IMR-90 (cell line): ENCODE measurements around the gene KRTAP10-6. TPM values are rescaled to one million over a fixed set of nuclear protein-coding genes. Genes with fewer than 3 reads are reported as not detected.

ENCODE experiments used
- ATAC-seq: fragments of 200-7000 bp; cut with Tn5 transposase; 2 replicates; pipeline ENCODE4 v1.9.1; 2020; ENCODE audit warnings: low read depth, mild to moderate bottlenecking, moderate library complexity
- BruUV-seq: library from RNA; stranded (reverse); fragments of 400-500 nt; replicated peaks from 2 replicates; lab custom pipeline; 2021; lab: Mats Ljungman, UMichigan
- CTCF ChIA-PET: fragments of 300-600 bp; formaldehyde crosslinking; extraction: SDS; loops from one replicate; lab custom pipeline; 2021; ENCODE audit warnings: antibody characterized with exemption; lab: Yijun Ruan, JAX
- POLR2A ChIA-PET: fragments of 300-600 bp; sonication (Branson Sonifier 250); formaldehyde crosslinking; loops from one replicate; lab custom pipeline; 2022; ENCODE audit warnings: antibody characterized with exemption; ENCODE audit not compliant: unreplicated experiment; lab: Charles Lee
- DNase-seq: peaks from one replicate; pipeline ENCODE4 v3.0.0; 2013
- H2AFZ ChIP-seq: replicated peaks from 2 replicates; pipeline ENCODE3; 2013; ENCODE audit warnings: low read length, mild to moderate bottlenecking; ENCODE audit not compliant: poor library complexity
- H2AK5ac ChIP-seq: 2 replicates; pipeline ENCODE4 v1.6.1; 2013; ENCODE audit warnings: low read depth, low read length, inconsistent platforms
- H2AK9ac ChIP-seq: replicated peaks from 2 replicates; pipeline ENCODE3; 2013; ENCODE audit warnings: mild to moderate bottlenecking, low read depth, low read length, moderate library complexity; ENCODE audit not compliant: poor library complexity
- H2BK120ac ChIP-seq: 2 replicates; pipeline ENCODE4 v1.6.1; 2013; ENCODE audit warnings: low read depth, low read length, inconsistent platforms
- H2BK15ac ChIP-seq: 3 replicates; pipeline ENCODE4 v1.6.1; 2013; ENCODE audit warnings: low read depth, low read length, inconsistent platforms
- H2BK20ac ChIP-seq: 2 replicates; pipeline ENCODE4 v1.6.1; 2013; ENCODE audit warnings: low read depth, mild to moderate bottlenecking, inconsistent platforms, low read length, moderate library complexity
- H2BK5ac ChIP-seq: 2 replicates; pipeline ENCODE4 v1.6.1; 2013; ENCODE audit warnings: mild to moderate bottlenecking, low read depth, low read length, inconsistent platforms; ENCODE audit not compliant: poor library complexity, severe bottlenecking
- H3K14ac ChIP-seq: replicated peaks from 2 replicates; pipeline ENCODE4 v1.6.1; 2013; ENCODE audit warnings: low read depth, low read length, inconsistent platforms
- H3K18ac ChIP-seq: 2 replicates; pipeline ENCODE4 v1.6.1; 2013; ENCODE audit warnings: low read depth, low read length, control low read depth
- H3K23ac ChIP-seq: 2 replicates; pipeline ENCODE4 v1.6.1; 2013; ENCODE audit warnings: low read depth, low read length, inconsistent platforms
- H3K27ac ChIP-seq: 2 replicates; pipeline ENCODE4 v1.5.1; 2013; ENCODE audit warnings: mild to moderate bottlenecking, control low read depth, low read length; ENCODE audit not compliant: insufficient read depth
- H3K27me3 ChIP-seq: 2 replicates; pipeline ENCODE4 v1.6.1; 2013; ENCODE audit warnings: low read length; ENCODE audit not compliant: control insufficient read depth, insufficient read depth
- H3K36me3 ChIP-seq: 2 replicates; pipeline ENCODE4 v1.6.1; 2013; ENCODE audit warnings: low read length, mixed read lengths; ENCODE audit not compliant: control insufficient read depth, insufficient read depth
- H3K4ac ChIP-seq: 2 replicates; pipeline ENCODE4 v1.6.1; 2013; ENCODE audit warnings: low read depth, low read length, inconsistent platforms
- H3K4me1 ChIP-seq: 2 replicates; pipeline ENCODE4 v1.6.1; 2013; ENCODE audit warnings: low read length, mixed read lengths; ENCODE audit not compliant: control insufficient read depth, insufficient read depth
- H3K4me2 ChIP-seq: 2 replicates; pipeline ENCODE4 v1.6.1; 2013; ENCODE audit warnings: low read depth, mild to moderate bottlenecking, control low read depth, low read length, moderate library complexity
- H3K4me3 ChIP-seq: 2 replicates; pipeline ENCODE4 v1.5.1; 2013; ENCODE audit warnings: low read depth, mild to moderate bottlenecking, control low read depth, low read length, moderate library complexity; ENCODE audit not compliant: insufficient read depth
- H3K56ac ChIP-seq: 2 replicates; pipeline ENCODE4 v1.6.1; 2013; ENCODE audit warnings: low read length, inconsistent platforms; ENCODE audit not compliant: insufficient read depth; ENCODE audit errors: extremely low read depth
- H3K79me1 ChIP-seq, 2 experiments: 2 replicates each; pipeline ENCODE4 v1.6.1; 2013; ENCODE audit warnings: low read length in 2 of 2, inconsistent platforms in 1 of 2, low read depth in 1 of 2
- H3K9ac ChIP-seq: 2 replicates; pipeline ENCODE4 v1.6.1; 2013; ENCODE audit warnings: low read depth, low read length, control low read depth
- H3K9me1 ChIP-seq: 2 replicates; pipeline ENCODE4 v1.6.1; 2013; ENCODE audit warnings: low read length, inconsistent platforms; ENCODE audit not compliant: insufficient read depth
- H3K9me3 ChIP-seq: 2 replicates; pipeline ENCODE4 v1.6.1; 2013; ENCODE audit warnings: low read length; ENCODE audit not compliant: control insufficient read depth, insufficient read depth
- H4K20me1 ChIP-seq: 2 replicates; pipeline ENCODE4 v1.6.1; 2013; ENCODE audit warnings: low read length, inconsistent platforms; ENCODE audit not compliant: insufficient read depth
- H4K5ac ChIP-seq: 2 replicates; pipeline ENCODE4 v1.6.1; 2013; ENCODE audit warnings: mild to moderate bottlenecking, low read depth, low read length, control low read depth
- H4K8ac ChIP-seq, 2 experiments: 2 replicates each; pipeline ENCODE4 v1.6.1; 2013; ENCODE audit warnings: low read depth in 2 of 2, low read length in 2 of 2, control low read depth in 1 of 2, inconsistent platforms in 1 of 2
- H4K91ac ChIP-seq: 2 replicates; pipeline ENCODE4 v1.6.1; 2013; ENCODE audit warnings: low read depth, low read length, inconsistent platforms; ENCODE audit not compliant: insufficient read depth
- BHLHE40 ChIP-seq: fragments of 150-350 bp; IDR thresholded peaks from 2 replicates; pipeline ENCODE4 v1.6.1; 2016; ENCODE audit warnings: mild to moderate bottlenecking, low read depth, low read length
- CEBPB ChIP-seq: IDR thresholded peaks from 2 replicates; pipeline ENCODE4 v1.6.1; 2012; ENCODE audit warnings: low read depth, low read length, improper control_type of control experiment
- CHD1 ChIP-seq: IDR thresholded peaks from 2 replicates; pipeline ENCODE4 v1.6.1; 2012; ENCODE audit warnings: low read depth, low read length, improper control_type of control experiment
- FOS ChIP-seq: fragments of 150-350 bp; IDR thresholded peaks from 2 replicates; pipeline ENCODE4 v1.6.1; 2016; ENCODE audit warnings: low read depth, low read length
- MAFK ChIP-seq: IDR thresholded peaks from 2 replicates; pipeline ENCODE4 v1.6.1; 2012; ENCODE audit warnings: low read depth, low read length, improper control_type of control experiment
- MAZ ChIP-seq: IDR thresholded peaks from 2 replicates; pipeline ENCODE4 v1.6.1; 2012; ENCODE audit warnings: low read depth, mild to moderate bottlenecking, low read length, improper control_type of control experiment, moderate library complexity, borderline replicate concordance
- POLR2A ChIP-seq: IDR thresholded peaks from 2 replicates; pipeline ENCODE4 v1.6.1; 2012; ENCODE audit warnings: mild to moderate bottlenecking, low read depth, low read length
- RAD21 ChIP-seq: IDR thresholded peaks from 2 replicates; pipeline ENCODE4 v1.6.1; 2012; ENCODE audit warnings: low read length, improper control_type of control experiment
- SMC3 ChIP-seq: fragments of 150-350 bp; IDR thresholded peaks from 2 replicates; pipeline ENCODE4 v1.6.1; 2016; ENCODE audit warnings: low read depth, mild to moderate bottlenecking, antibody characterized with exemption, low read length, moderate library complexity
- WGBS, 2 experiments: methylation state at CpG; one replicate each; pipeline versions ENCODE4 v1.1.5 to v1.1.7; 2013; ENCODE audit warnings: missing lambda C conversion rate in 2 of 2; ENCODE audit not compliant: insufficient read length in 1 of 2; ENCODE audit errors: extremely low coverage in 2 of 2; 5-methylcytosine and 5-hydroxymethylcytosine counted together
- dilution Hi-C: fragments of 300-500 bp; cut with HindIII; formaldehyde crosslinking; loops from one replicate; pipeline ENCODE4 v1.14.3; 2018; ENCODE audit warnings: low sequenced_read_pairs; ENCODE audit not compliant: unreplicated experiment
- in situ Hi-C: fragments of 300-500 bp; cut with MboI; formaldehyde crosslinking; loops from 3 replicates; pipeline ENCODE4 v1.14.3; 2019; ENCODE audit warnings: low sequenced_read_pairs, inconsistent platforms, mixed read lengths
- intact Hi-C: fragments of 100-400 bp; cut with micrococcal nuclease; formaldehyde crosslinking; loops from 2 replicates; pipeline ENCODE4 v1.10.0; 2022
- polyA plus RNA-seq, 3 experiments: library from polyadenylated mRNA; depleted of rRNA; stranded (reverse); fragments of >200 nt; gene quantifications; 2 replicates each; pipeline ENCODE4 v1.2.3, GENCODE V29; 2012; ENCODE audit warnings: low replicate concordance in 1 of 3
- total RNA-seq: library from RNA; depleted of rRNA; stranded (reverse); fragments of >200 nt; gene quantifications from 2 replicates; pipeline ENCODE4 v1.2.3, GENCODE V29; 2012
- TF ChIP-seq, protein P1 (sequence below): fragments of 150-350 bp; IDR thresholded peaks from 2 replicates; pipeline ENCODE4 v1.6.1; 2017; ENCODE audit warnings: mild to moderate bottlenecking, antibody characterized with exemption, low read length, low read depth
- TF ChIP-seq, protein P2 (sequence below): conservative IDR thresholded peaks from 2 replicates; pipeline ENCODE4 v1.5.1; 2012; ENCODE audit warnings: mild to moderate bottlenecking, low read depth, low read length, improper control_type of control experiment

Gene KRTAP10-6
- total and polyA plus RNA-seq, 2 of the 4 experiments (the other 2 are of a cell fraction), result not detected

DNA sequence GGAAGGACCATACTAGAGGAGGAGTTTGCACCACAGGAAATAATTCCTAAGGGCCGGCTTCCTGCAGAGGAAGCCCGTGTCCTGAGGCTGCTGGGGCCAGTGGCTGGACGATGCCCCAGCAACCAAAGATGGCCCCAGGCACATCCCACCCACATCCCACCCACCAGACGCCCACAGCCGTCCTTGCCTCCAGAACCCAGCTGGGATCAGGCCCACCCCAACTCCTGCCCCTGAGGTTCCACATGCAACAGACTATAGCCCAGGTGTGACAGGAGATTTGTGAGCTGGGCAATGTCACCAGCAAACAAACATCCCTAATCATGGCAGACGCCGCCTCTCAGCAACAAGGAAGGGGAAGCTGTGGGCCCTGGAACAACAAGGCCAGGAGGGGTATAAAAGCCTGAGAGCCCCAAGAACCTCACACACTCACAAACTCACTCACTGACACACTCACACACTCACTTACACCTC, 34.4 kb upstream of the KRTAP10-6 start, which contains the start of gene KRTAP10-9:
KRTAP10-9 (plus strand) TSS at position 421 of the 471 bp plus-strand sequence. CDS start 79 bp downstream, outside the sequence.
- Histone ChIP-seq H3K56ac (no peak within 1 kb of the TSS), H2BK120ac (no peak within 1 kb of the TSS), H3K23ac (no peak within 1 kb of the TSS), H4K20me1 (no peaks in the 10 kb centered on the region), H3K27ac (no peak within 1 kb of the TSS), H3K9me1 (no peaks in the 10 kb centered on the region), H3K4me1 (no peaks in the 10 kb centered on the region), H4K91ac (no peak within 1 kb of the TSS), H3K4ac (no peak within 1 kb of the TSS), H2AFZ (no peak within 1 kb of the TSS), H2BK5ac (no peak within 1 kb of the TSS), H4K5ac (no peak within 1 kb of the TSS), H2AK5ac (no peak within 1 kb of the TSS), H3K4me2 (no peak within 1 kb of the TSS), H4K8ac (no peak within 1 kb of the TSS), H3K79me1 (no peaks in the 10 kb centered on the region), H3K4me3 (no peak within 1 kb of the TSS), H3K36me3 (no peaks in the 10 kb centered on the region), H2BK20ac (no peak within 1 kb of the TSS), H3K27me3 (peaks cover 2% of the 10 kb centered on the region; the same call in 1 of the 2 replicates), H3K9me3 (0 out of 2 replicates have a peak, but pooled peaks cover 2% of the 10 kb centered on the region), H2BK15ac (no peak within 1 kb of the TSS), H3K9ac (no peak within 1 kb of the TSS), H3K18ac (no peak within 1 kb of the TSS), H2AK9ac (no peak within 1 kb of the TSS), H3K14ac (no peak within 1 kb of the TSS)
- in situ Hi-C loops (no loop called here), intact Hi-C loops (no loop called here), dilution Hi-C loops (no loop called here)
- no TSS peak for BruUV-seq
- TF ChIP-seq CEBPB (no peak), FOS (no peak), MAFK (no peak), POLR2A (no peak), MAZ (no peak), RAD21 (no peak), BHLHE40 (no peak), CHD1 (no peak), SMC3 (no peak)
- TF ChIP-seq, protein P1, sequence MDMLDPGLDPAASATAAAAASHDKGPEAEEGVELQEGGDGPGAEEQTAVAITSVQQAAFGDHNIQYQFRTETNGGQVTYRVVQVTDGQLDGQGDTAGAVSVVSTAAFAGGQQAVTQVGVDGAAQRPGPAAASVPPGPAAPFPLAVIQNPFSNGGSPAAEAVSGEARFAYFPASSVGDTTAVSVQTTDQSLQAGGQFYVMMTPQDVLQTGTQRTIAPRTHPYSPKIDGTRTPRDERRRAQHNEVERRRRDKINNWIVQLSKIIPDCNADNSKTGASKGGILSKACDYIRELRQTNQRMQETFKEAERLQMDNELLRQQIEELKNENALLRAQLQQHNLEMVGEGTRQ, result no peak
- TF ChIP-seq, protein P2, sequence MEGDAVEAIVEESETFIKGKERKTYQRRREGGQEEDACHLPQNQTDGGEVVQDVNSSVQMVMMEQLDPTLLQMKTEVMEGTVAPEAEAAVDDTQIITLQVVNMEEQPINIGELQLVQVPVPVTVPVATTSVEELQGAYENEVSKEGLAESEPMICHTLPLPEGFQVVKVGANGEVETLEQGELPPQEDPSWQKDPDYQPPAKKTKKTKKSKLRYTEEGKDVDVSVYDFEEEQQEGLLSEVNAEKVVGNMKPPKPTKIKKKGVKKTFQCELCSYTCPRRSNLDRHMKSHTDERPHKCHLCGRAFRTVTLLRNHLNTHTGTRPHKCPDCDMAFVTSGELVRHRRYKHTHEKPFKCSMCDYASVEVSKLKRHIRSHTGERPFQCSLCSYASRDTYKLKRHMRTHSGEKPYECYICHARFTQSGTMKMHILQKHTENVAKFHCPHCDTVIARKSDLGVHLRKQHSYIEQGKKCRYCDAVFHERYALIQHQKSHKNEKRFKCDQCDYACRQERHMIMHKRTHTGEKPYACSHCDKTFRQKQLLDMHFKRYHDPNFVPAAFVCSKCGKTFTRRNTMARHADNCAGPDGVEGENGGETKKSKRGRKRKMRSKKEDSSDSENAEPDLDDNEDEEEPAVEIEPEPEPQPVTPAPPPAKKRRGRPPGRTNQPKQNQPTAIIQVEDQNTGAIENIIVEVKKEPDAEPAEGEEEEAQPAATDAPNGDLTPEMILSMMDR, result no peak
- ChIA-PET POLR2A (no interaction called here), CTCF (no interaction called here)
- WGBS, 2 experiments, result no CpG with 5 or more reads among the region's 7 CpGs
- ATAC-seq (no peak), DNase-seq (no peak)
